HepG2 (cell line): ENCODE measurements around the gene CEP43. TPM values are rescaled to one million over a fixed set of nuclear protein-coding genes. Genes with fewer than 3 reads are reported as not detected.

Source experiments
- ARNTL ChIP-seq: sonication (generic); formaldehyde crosslinking; IDR thresholded peaks from 2 replicates; pipeline ENCODE4 v1.4.0; 2020; ENCODE audit warnings: mild to moderate bottlenecking, missing genetic modification reagents
- CREM ChIP-seq, 2 experiments: sonication (generic) in 1 of 2; formaldehyde crosslinking in 1 of 2; IDR thresholded peaks; 2 replicates each; pipeline versions ENCODE4 v1.4.0 to v1.6.1; 2016 to 2020; ENCODE audit warnings: antibody characterized with exemption in 1 of 2, mild to moderate bottlenecking in 1 of 2, missing genetic modification reagents in 1 of 2
- FOXP1 ChIP-seq, 2 experiments: fragments of 450-650 bp in 1 of 2; IDR thresholded peaks; 2 replicates each; pipeline ENCODE4 v1.6.1; 2017 to 2018; ENCODE audit warnings: antibody characterized with exemption in 1 of 2
- GATAD2A ChIP-seq: IDR thresholded peaks from 2 replicates; pipeline ENCODE4 v1.6.1; 2016
- HDAC6 ChIP-seq: fragments of 200-600 bp; sonication (generic); IDR thresholded peaks from 2 replicates; pipeline ENCODE4 v1.7.0; 2017; ENCODE audit warnings: mild to moderate bottlenecking, antibody characterized with exemption, low read length, low read depth
- HOXA7 ChIP-seq: sonication (generic); formaldehyde crosslinking; IDR thresholded peaks from 2 replicates; pipeline ENCODE4 v1.8.1; 2022; ENCODE audit warnings: mild to moderate bottlenecking, missing genetic modification reagents, moderate library complexity
- RBM22 ChIP-seq: fragments of 200-400 bp; formaldehyde crosslinking; optimal IDR thresholded peaks from 2 replicates; pipeline ENCODE3; 2017; ENCODE audit warnings: mild to moderate bottlenecking, low read length, moderate library complexity
- SALL1 ChIP-seq: sonication (generic); formaldehyde crosslinking; IDR thresholded peaks from 2 replicates; pipeline ENCODE4 v1.8.0; 2022; ENCODE audit warnings: mild to moderate bottlenecking, missing genetic modification reagents
- THAP11 ChIP-seq: IDR thresholded peaks from 2 replicates; pipeline ENCODE4 v1.6.1; 2016; ENCODE audit warnings: missing biosample characterization, missing genetic modification reagents
- ZNF124 ChIP-seq: sonication (generic); formaldehyde crosslinking; IDR thresholded peaks from 2 replicates; pipeline ENCODE4 v1.4.0; 2020; ENCODE audit warnings: missing genetic modification reagents
- polyA plus RNA-seq, 8 experiments: library from polyadenylated mRNA; depleted of rRNA in 3 of 8; stranded (reverse) in 7 of 8; unstranded in 1 of 8; fragments of >200 nt; fragmentation: Illumina TruSeq in 4 of 8; extraction: Trizol in 4 of 8; gene quantifications; 2 replicates each; pipeline versions ENCODE4 v1.2.1 to v1.2.3, GENCODE V29; 2011 to 2016; ENCODE audit warnings: low read depth in 4 of 8, missing spikeins in 1 of 8, mixed read lengths in 1 of 8; ENCODE audit not compliant: insufficient read depth in 1 of 8
- total RNA-seq, 5 experiments: library from RNA; depleted of rRNA; stranded (reverse); fragments of >200 nt; fragmentation: Illumina TruSeq; extraction: Trizol; gene quantifications; 2 replicates each; pipeline ENCODE4 v1.2.3, GENCODE V29; 2016; ENCODE audit warnings: low read depth in 1 of 5
- TF ChIP-seq, protein P1 (sequence below), 2 experiments: sonication (generic) in 1 of 2; formaldehyde crosslinking in 1 of 2; IDR thresholded peaks; 2 replicates each; pipeline versions ENCODE4 v1.4.0 to v1.6.1; 2018 to 2020; ENCODE audit warnings: missing genetic modification reagents in 2 of 2, borderline replicate concordance in 1 of 2, low read depth in 1 of 2, mild to moderate bottlenecking in 1 of 2, missing biosample characterization in 1 of 2
- TF ChIP-seq, protein P2 (sequence below): sonication (generic); formaldehyde crosslinking; IDR thresholded peaks from 2 replicates; pipeline ENCODE4 v1.5.1; 2020; ENCODE audit warnings: mild to moderate bottlenecking, missing genetic modification reagents
- TF ChIP-seq, protein P3 (sequence below): sonication (generic); formaldehyde crosslinking; IDR thresholded peaks from 2 replicates; pipeline ENCODE4 v1.8.1; 2023; ENCODE audit warnings: mild to moderate bottlenecking, moderate library complexity, missing genetic modification reagents
- TF ChIP-seq, protein P4 (sequence below): sonication (generic); formaldehyde crosslinking; IDR thresholded peaks from 2 replicates; pipeline ENCODE4 v1.4.0; 2020; ENCODE audit warnings: missing genetic modification reagents
- TF ChIP-seq, protein P5 (sequence below): IDR thresholded peaks from 2 replicates; pipeline ENCODE4 v1.6.1; 2016

Gene CEP43
- total and polyA plus RNA-seq, 2 of the 13 experiments (the other 11 are each of a cell fraction or from before 2014, with no cell fraction given): 29.3 to 73.9 TPM

DNA sequence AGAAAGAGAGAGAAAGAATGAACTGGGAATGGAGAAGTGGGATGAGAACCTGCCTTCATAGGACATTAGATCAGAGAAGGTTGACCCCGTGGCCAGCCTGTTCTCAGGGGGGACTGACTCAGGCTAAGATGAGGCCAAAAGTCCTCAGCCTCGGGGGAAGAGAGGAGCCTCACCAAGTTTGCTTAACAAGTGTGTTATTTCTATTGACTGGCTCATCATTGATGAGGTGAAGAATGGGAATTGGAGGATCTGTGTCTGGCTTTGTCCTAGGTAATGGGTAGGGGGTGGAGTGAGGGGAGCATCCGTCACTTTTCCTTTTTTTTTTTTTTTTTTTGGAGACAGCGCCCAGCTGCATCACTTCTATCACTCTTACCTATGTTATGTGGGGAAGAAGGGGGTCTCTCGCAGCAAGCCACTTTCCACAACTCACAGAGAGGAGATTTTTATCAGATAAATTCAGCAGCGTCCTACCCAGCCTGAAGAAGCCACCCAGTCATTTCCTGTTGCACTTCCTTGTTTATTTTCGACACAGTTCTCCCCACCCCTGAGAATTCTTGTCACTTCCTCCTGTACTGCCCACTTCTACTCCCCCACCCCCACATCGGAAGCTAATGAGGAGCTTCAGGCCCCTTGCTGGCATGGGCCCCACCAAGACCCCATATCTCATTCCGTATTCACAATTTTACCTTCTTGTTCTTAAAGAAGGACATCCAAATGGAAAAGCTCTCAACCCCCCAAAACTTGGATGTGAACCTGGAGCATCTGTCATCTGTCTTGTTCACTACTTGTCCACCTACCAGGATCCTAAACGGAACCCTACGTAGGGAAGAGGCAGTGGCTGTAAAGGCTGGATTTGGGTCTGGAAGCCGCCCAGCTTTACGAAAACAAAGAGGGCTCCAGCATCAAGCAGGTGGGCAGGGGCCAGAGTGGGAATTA is 40.0 kb upstream of the CEP43 start (continued):
- TF ChIP-seq, protein P1, sequence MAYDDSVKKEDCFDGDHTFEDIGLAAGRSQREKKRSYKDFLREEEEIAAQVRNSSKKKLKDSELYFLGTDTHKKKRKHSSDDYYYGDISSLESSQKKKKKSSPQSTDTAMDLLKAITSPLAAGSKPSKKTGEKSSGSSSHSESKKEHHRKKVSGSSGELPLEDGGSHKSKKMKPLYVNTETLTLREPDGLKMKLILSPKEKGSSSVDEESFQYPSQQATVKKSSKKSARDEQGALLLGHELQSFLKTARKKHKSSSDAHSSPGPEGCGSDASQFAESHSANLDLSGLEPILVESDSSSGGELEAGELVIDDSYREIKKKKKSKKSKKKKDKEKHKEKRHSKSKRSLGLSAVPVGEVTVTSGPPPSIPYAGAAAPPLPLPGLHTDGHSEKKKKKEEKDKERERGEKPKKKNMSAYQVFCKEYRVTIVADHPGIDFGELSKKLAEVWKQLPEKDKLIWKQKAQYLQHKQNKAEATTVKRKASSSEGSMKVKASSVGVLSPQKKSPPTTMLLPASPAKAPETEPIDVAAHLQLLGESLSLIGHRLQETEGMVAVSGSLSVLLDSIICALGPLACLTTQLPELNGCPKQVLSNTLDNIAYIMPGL (CRISPR knock-in tag; IDR thresholded peaks at IDR 0.05; ENCODE audit: borderline replicate concordance in 1 of 2, low read depth in 1 of 2): peak; percentile 49 to 75; a peak in 3 of 4 replicates
- TF ChIP-seq RBM22: peak; percentile 26
- 0 out of 2 replicates have a peak, but pooled peaks have one; percentile 33 for TF ChIP-seq ARNTL (CRISPR knock-in tag)
- TF ChIP-seq HOXA7 (CRISPR knock-in tag): no peak
- 0 out of 2 replicates have a peak, but pooled peaks have one; percentile 13 for TF ChIP-seq GATAD2A
- TF ChIP-seq, protein P2, sequence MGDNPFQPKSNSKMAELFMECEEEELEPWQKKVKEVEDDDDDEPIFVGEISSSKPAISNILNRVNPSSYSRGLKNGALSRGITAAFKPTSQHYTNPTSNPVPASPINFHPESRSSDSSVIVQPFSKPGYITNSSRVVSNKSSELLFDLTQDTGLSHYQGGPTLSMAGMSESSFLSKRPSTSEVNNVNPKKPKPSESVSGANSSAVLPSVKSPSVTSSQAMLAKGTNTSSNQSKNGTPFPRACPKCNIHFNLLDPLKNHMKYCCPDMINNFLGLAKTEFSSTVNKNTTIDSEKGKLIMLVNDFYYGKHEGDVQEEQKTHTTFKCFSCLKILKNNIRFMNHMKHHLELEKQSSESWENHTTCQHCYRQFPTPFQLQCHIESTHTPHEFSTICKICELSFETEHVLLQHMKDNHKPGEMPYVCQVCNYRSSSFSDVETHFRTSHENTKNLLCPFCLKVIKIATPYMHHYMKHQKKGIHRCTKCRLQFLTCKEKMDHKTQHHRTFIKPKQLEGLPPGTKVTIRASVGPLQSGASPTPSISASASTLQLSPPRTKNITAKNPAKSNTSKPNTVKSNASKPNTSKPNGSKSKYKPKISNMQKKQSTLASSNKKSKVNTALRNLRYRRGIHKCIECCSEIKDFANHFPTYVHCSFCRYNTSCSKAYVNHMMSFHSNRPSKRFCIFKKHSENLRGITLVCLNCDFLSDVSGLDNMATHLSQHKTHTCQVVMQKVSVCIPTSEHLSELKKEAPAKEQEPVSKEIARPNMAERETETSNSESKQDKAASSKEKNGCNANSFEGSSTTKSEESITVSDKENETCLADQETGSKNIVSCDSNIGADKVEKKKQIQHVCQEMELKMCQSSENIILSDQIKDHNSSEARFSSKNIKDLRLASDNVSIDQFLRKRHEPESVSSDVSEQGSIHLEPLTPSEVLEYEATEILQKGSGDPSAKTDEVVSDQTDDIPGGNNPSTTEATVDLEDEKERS (CRISPR knock-in tag): 0 out of 2 replicates have a peak, but pooled peaks have one; percentile 66
- 0 out of 2 replicates have a peak, but pooled peaks have one; percentile 27 for TF ChIP-seq ZNF124
- peak; percentile 53 for TF ChIP-seq SALL1 (CRISPR knock-in tag)
- TF ChIP-seq, protein P3, sequence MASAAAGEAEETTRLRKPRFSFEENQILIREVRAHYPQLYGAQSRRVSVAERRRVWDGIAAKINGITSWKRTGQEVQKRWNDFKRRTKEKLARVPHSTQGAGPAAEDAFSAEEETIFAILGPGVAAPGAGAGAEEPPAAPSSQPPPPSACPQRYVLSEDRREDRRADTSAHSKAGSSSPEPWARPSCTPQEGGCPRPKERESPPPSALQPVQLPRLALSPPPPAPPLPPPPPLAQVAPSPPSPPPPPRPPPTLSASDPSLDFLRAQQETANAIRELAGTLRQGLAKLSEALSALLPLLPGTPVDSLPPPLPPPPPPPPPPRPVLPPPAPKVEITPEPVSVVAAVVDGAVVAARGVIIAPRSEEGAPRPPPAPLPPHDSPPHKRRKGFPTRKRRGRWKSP (CRISPR knock-in tag): no peak
- TF ChIP-seq, protein P4, sequence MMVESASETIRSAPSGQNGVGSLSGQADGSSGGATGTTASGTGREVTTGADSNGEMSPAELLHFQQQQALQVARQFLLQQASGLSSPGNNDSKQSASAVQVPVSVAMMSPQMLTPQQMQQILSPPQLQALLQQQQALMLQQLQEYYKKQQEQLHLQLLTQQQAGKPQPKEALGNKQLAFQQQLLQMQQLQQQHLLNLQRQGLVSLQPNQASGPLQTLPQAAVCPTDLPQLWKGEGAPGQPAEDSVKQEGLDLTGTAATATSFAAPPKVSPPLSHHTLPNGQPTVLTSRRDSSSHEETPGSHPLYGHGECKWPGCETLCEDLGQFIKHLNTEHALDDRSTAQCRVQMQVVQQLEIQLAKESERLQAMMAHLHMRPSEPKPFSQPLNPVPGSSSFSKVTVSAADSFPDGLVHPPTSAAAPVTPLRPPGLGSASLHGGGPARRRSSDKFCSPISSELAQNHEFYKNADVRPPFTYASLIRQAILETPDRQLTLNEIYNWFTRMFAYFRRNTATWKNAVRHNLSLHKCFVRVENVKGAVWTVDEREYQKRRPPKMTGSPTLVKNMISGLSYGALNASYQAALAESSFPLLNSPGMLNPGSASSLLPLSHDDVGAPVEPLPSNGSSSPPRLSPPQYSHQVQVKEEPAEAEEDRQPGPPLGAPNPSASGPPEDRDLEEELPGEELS (CRISPR knock-in tag): peak; percentile 76
- peak; percentile 51; the same call in 1 of the 2 replicates for TF ChIP-seq THAP11
- TF ChIP-seq HDAC6: no peak
- TF ChIP-seq CREM (IDR thresholded peaks at IDR 0.05): peak; percentile 67; the same call in 1 of the 2 replicates
- no peak for TF ChIP-seq CREM (CRISPR knock-in tag; IDR thresholded peaks at IDR 0.05)
- TF ChIP-seq, protein P5, sequence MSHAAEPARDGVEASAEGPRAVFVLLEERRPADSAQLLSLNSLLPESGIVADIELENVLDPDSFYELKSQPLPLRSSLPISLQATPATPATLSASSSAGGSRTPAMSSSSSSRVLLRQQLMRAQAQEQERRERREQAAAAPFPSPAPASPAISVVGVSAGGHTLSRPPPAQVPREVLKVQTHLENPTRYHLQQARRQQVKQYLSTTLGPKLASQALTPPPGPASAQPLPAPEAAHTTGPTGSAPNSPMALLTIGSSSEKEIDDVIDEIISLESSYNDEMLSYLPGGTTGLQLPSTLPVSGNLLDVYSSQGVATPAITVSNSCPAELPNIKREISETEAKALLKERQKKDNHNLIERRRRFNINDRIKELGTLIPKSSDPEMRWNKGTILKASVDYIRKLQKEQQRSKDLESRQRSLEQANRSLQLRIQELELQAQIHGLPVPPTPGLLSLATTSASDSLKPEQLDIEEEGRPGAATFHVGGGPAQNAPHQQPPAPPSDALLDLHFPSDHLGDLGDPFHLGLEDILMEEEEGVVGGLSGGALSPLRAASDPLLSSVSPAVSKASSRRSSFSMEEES: peak; percentile 13; the same call in 1 of the 2 replicates
- no peak for TF ChIP-seq FOXP1 (IDR thresholded peaks at IDR 0.05)
- TF ChIP-seq FOXP1 (CRISPR knock-in tag; IDR thresholded peaks at IDR 0.05): peak; percentile 67
